ENCODE data around the gene BAHCC1.
A peak's percentile ranks its signal among the peaks of the same experiment; 100 is the strongest.

Gene BAHCC1

DNA sequence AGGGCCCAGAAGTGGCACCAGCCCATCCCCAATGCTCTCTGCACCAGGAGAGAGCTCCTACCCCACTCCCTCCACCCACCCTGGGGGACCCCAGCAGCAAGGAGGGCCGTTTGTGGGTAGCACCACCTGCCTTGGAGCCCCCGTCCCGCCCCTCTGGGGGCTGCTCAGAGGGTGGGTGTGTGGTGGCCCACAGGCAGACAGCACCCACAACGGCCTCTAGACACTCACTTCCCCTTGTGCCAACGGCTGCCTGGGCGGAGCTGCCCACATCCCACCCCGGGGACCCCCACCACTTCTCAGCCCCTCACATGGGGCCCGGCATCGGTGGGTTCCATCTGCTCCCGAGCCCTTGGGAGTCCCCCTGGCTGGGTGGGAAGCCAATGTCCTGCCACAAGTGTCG, 33.3 kb downstream of the BAHCC1 start:
- H3K9ac ChIP-seq (ENCODE audit: low read depth, low read length) = no peak overlapping the region

DNA sequence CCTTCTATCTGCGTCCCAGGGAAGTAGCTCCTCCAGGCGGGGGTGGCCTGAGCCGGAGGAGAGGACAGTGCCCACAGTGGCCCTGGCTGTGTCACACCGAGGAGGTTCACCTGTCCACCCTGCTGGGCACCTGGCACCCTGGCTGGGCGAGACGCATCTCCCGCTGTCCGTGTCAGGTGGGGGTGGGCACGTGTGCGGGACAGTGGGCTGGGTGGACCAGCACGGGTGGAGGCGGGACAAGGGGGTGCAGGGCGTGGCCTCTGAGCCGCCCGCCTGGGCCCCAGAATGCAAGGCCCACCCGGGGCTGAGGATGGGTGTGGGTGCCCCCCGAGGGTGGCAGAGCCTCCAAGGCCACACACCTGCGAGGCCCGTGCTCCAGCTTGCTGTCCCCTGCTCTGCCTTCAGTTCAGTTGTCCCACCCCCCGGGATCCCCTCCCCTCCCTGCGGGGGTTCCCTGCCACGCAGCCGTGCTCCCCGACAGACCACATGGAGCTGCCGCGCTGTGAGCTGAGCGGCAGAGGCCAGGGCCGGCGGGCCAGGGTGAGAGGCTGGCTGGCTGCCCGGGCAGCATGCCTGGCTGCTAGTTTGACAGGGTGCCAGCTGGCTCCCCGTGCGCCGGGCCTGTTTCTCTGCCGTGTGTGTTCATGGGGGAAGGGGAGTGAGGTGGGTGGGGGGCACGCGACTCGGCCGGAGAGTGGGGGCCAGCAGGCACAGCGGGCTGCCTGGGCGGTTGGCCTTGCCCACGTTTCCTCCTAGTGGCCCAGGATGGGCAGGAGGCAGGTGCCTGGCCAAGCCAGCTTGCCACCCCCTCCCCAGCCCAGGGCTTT, 33.9 kb downstream of the BAHCC1 start:
- Histone ChIP-seq H3K4me2 (ENCODE audit: low read length) (peak overlapping the region; percentile 40), H3K9ac (ENCODE audit: low read depth, low read length) (no peak overlapping the region), H3K27me3 (ENCODE audit: control insufficient read depth, insufficient read depth, low read length) (no peaks in the 10 kb centered on the region), H3K9me3 (replicated peaks; ENCODE audit: low read length) (no peaks in the 10 kb centered on the region), H3K4me3 (ENCODE audit: low read length) (no peak overlapping the region), H3K4me1 (ENCODE audit: control insufficient read depth, insufficient read depth, low read length) (peaks cover 46% of the 10 kb centered on the region), H3K36me3 (ENCODE audit: insufficient read depth, low read length) (no peaks in the 10 kb centered on the region)

More for the DNA sequence above, 33.3 kb downstream of the BAHCC1 start:
- H3K36me3 ChIP-seq (ENCODE audit: insufficient read depth, low read length) = no peaks in the 10 kb centered on the region
- peaks cover 46% of the 10 kb centered on the region for H3K4me1 ChIP-seq (ENCODE audit: control insufficient read depth, insufficient read depth, low read length)
- H3K4me3 ChIP-seq (ENCODE audit: low read length) = no peak overlapping the region
- H3K9me3 ChIP-seq (replicated peaks; ENCODE audit: low read length) = no peaks in the 10 kb centered on the region
- no peaks in the 10 kb centered on the region for H3K27me3 ChIP-seq (ENCODE audit: control insufficient read depth, insufficient read depth, low read length)
- H3K4me2 ChIP-seq (ENCODE audit: low read length) = peak overlapping the region; percentile 31

DNA sequence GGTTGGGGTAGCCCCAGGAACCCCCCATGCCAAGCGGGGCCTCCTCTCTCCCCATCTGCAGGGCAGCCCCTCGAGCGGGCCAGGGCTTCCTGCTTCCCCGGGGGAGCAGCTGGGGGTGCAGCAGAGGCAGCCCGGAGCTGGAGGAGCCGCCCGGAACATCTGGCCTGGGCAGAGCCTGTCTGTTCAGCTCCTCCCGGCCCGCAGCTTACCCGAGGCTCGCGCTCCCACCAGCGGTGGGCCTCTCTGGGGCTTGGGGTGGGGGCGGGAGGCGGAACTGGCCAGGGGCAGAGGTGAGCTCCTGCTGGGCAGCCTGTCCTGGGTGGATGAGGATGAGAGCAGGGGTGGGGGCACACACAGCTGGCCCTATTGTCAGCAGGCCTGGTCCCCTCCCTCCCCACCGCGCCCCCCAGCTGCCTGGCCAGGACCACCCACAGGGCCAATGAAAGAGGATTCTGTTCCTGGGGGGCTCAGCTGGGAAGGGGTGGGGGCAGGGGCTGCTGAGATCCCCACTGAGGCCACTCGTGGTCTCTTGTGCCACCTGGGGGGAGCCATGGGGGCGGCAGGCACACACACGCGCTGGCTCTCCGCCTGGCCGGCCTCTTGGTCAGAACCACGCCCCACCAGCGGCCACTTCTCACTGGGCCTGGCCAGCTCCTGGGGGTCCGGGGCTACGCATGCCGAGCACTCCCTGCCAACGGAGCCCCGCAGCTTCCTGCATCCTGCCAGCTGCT, 34.7 kb downstream of the BAHCC1 start:
- Histone ChIP-seq H3K36me3 (ENCODE audit: insufficient read depth, low read length) (no peaks in the 10 kb centered on the region), H3K4me1 (ENCODE audit: control insufficient read depth, insufficient read depth, low read length) (peaks cover 52% of the 10 kb centered on the region), H3K27me3 (ENCODE audit: control insufficient read depth, insufficient read depth, low read length) (no peaks in the 10 kb centered on the region), H3K4me2 (ENCODE audit: low read length) (peak overlapping the region; percentile 40), H3K9me3 (replicated peaks; ENCODE audit: low read length) (no peaks in the 10 kb centered on the region), H3K9ac (ENCODE audit: low read depth, low read length) (no peak overlapping the region), H3K4me3 (ENCODE audit: low read length) (no peak overlapping the region)

DNA sequence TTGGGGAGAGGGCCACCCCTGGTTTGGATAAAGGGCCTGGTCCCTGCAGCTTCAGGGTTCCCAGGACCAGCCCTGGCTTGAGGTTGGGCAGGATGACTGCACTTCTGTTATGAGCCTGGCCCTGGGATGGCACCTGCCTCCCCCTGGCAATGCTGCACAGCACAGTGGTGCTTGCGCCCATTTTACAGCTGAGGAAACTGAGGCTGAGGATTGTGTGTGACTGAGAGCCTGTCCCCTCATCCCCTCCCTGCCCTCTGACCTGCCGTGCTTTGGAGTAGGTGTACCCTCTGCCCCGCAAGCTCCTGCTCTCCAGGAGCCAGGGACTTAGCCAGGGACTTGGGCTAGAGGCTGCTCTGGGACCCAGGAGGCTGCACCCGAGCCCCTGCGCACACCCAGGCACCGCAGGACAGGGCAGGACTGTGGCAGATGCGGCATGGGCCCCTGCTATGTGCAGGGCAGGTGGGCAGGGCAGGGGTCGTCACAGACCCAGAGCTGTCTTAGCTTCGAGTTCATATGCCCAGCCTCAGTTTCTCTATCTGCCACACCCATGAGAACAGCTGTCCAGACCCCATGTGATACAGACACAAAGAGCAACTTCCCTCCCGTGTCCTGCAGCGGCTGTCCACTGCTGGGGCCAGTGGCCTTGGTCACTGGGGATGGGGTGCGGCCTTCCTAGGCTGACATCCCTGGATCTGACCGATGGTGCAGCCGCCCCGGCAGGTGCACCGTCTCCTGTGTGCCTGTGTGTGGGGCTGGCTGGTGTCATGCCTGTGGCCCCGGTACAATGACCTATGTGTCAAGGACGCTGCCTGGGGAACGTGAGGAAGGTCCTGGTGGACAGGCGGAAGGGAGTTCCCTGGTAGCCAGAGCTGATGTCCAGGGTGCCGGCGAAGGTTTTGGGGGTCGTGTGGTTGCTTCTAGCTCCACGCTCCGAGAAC, 36.6 kb downstream of the BAHCC1 start:
- no peaks in the 10 kb centered on the region for H3K27me3 ChIP-seq (ENCODE audit: control insufficient read depth, insufficient read depth, low read length)
- no peak overlapping the region for H3K4me2 ChIP-seq (ENCODE audit: low read length)
- H3K4me1 ChIP-seq (ENCODE audit: control insufficient read depth, insufficient read depth, low read length) = peaks cover 67% of the 10 kb centered on the region
- H3K9me3 ChIP-seq (replicated peaks; ENCODE audit: low read length) = no peaks in the 10 kb centered on the region
- H3K36me3 ChIP-seq (ENCODE audit: insufficient read depth, low read length) = no peaks in the 10 kb centered on the region
- no peak overlapping the region for H3K9ac ChIP-seq (ENCODE audit: low read depth, low read length)
- no peak overlapping the region for H3K4me3 ChIP-seq (ENCODE audit: low read length)

DNA sequence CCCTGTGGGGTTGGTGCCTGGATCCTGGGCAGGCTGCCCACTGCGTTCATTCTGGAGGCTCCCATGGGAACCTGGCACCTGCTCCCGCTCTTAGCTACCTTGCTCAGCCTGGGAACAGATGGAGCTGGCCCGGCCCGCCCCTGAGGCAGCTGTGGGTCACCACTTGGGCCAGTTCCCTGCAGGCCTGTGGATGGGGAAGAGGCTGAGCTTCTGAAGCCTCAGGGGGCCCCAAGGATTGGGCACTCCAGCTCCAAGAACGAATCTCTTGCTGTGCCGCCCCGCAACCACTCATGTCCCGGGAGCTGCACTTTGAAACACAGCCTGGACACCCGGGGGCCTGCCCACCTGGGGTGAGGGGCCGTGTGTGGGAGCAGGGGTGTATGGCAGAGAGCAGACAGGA, 37.7 kb downstream of the BAHCC1 start:
- Histone ChIP-seq H3K4me3 (ENCODE audit: low read length) (no peak overlapping the region), H3K36me3 (ENCODE audit: insufficient read depth, low read length) (no peaks in the 10 kb centered on the region), H3K27me3 (ENCODE audit: control insufficient read depth, insufficient read depth, low read length) (no peaks in the 10 kb centered on the region), H3K4me1 (ENCODE audit: control insufficient read depth, insufficient read depth, low read length) (peaks cover 67% of the 10 kb centered on the region), H3K9ac (ENCODE audit: low read depth, low read length) (no peak overlapping the region), H3K9me3 (replicated peaks; ENCODE audit: low read length) (no peaks in the 10 kb centered on the region), H3K4me2 (ENCODE audit: low read length) (no peak overlapping the region)

DNA sequence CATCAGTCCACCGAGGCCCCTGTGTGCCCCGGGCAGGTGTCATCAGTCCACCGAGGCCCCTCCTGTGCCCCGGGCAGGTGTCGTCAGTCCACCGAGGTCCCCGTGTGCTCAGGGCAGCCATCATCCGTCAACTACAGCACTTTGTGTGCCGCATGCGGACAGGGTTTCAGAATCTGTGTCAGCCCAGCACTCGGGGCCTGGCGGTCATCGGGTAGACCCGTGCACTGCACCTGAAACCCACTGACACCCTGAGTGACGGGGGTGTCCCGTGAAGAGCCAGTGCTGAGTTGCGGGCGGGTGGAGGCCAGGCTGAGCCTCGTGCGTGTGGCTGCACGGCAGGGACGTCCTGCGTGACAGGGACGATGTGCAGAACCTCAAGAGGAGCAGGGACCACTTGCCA, 38.4 kb downstream of the BAHCC1 start:
- Histone ChIP-seq H3K9ac (ENCODE audit: low read depth, low read length) (no peak overlapping the region), H3K4me3 (ENCODE audit: low read length) (no peak overlapping the region), H3K4me1 (ENCODE audit: control insufficient read depth, insufficient read depth, low read length) (peaks cover 61% of the 10 kb centered on the region), H3K4me2 (ENCODE audit: low read length) (no peak overlapping the region), H3K36me3 (ENCODE audit: insufficient read depth, low read length) (no peaks in the 10 kb centered on the region), H3K27me3 (ENCODE audit: control insufficient read depth, insufficient read depth, low read length) (no peaks in the 10 kb centered on the region), H3K9me3 (replicated peaks; ENCODE audit: low read length) (no peaks in the 10 kb centered on the region)

DNA sequence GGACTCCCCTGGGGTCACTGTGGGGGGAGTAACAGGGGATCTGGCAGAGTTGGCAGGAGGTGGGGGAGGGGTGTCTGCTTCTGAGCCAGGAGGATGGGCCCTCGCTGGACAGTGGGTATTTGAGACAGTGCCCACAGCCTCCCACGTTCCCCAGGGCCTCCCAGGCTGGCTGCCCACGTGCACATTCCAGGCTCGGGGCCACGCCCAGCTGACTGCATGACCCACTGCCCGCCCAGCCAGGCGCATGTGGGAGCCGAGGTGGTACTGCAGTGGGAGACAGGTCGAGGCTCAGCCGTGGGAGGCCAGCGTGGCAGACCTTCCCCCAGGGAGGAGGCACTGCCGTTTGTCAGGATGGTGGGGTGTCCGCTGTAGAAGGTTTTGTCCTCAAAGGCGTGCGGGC, 38.8 kb downstream of the BAHCC1 start:
- Histone ChIP-seq H3K4me1 (ENCODE audit: control insufficient read depth, insufficient read depth, low read length) (peaks cover 57% of the 10 kb centered on the region), H3K4me2 (ENCODE audit: low read length) (no peak overlapping the region), H3K9me3 (replicated peaks; ENCODE audit: low read length) (no peaks in the 10 kb centered on the region)

DNA sequence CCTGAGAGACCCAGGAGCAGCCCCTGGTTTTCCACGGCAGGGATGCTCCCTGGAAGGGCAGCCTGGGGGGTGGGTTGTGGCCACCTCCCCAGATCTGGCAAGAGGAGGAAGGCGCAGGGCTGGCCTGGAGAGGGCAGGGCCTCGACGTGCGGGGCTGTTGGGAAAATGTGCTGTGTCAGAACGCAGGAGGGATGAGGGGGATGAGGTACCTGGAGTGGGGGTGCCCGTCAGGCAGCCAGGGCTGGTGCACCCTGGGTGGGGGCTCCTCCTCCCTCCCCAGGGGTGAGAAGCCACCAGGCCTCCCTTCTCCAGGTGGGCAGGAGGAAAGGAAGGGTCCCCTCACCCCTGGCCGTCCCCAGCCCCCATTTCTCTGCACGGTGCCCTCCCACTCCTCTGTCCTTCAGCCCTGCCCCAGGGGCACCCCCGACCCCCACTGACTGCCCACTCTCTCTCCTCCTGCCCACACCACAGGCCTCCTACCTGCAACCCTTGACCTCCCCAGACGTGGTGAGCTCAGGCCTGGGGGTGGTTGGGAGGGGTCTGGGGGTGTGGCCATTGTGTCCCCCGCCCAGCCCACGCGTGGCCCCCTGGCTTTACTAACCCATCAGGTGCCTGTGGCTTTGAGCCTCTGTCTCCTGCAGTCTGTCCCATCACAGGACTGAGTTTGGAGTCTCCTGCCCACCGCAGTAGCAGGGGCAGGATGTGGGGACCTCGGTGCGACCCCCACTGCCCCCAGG, 39.6 kb downstream of the BAHCC1 start:
- Histone ChIP-seq H3K27me3 (ENCODE audit: control insufficient read depth, insufficient read depth, low read length) (no peaks in the 10 kb centered on the region), H3K9ac (ENCODE audit: low read depth, low read length) (peak overlapping the region; percentile 60), H3K4me1 (ENCODE audit: control insufficient read depth, insufficient read depth, low read length) (peaks cover 49% of the 10 kb centered on the region)

More for the DNA sequence above, 38.8 kb downstream of the BAHCC1 start:
- Histone ChIP-seq H3K27me3 (ENCODE audit: control insufficient read depth, insufficient read depth, low read length) (no peaks in the 10 kb centered on the region), H3K4me3 (ENCODE audit: low read length) (no peak overlapping the region), H3K9ac (ENCODE audit: low read depth, low read length) (no peak overlapping the region), H3K36me3 (ENCODE audit: insufficient read depth, low read length) (no peaks in the 10 kb centered on the region)

DNA sequence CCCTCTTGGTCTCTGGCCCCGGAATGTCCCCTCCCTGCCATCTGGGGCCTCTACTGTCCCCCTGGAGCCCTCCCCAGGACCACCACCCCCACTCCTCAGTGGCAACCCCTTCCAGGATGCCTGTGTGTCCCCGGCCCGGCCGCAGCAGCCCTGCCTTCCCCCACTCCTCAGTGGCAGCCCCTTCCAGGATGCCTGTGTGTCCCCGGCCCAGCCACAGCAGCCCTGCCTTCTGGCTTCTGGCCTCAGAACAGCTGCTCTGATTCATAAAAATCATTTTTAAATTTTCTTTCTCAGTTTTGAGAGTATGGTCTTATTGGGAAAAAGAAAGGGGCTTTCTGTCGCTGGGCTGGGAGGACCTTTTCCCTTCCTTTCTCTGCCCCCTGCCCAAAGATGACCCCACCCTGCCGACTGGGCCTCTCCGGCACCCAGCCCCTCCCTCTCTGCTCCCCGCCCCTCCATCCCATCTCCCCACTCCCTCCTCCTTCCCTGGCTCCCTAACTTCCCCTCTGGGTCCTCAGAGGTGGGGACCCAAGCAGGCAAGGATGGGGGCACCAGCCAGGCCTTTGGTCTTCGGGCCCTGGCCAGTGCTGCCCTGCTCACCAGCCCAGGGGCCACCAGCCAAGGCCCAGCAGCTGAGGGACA, 40.5 kb downstream of the BAHCC1 start:
- Histone ChIP-seq H3K9me3 (replicated peaks; ENCODE audit: low read length) (no peaks in the 10 kb centered on the region), H3K9ac (ENCODE audit: low read depth, low read length) (peak overlapping the region; percentile 67), H3K27me3 (ENCODE audit: control insufficient read depth, insufficient read depth, low read length) (no peaks in the 10 kb centered on the region), H3K4me3 (ENCODE audit: low read length) (no peak overlapping the region), H3K4me2 (ENCODE audit: low read length) (peak overlapping the region; percentile 29), H3K36me3 (ENCODE audit: insufficient read depth, low read length) (no peaks in the 10 kb centered on the region), H3K4me1 (ENCODE audit: control insufficient read depth, insufficient read depth, low read length) (peaks cover 43% of the 10 kb centered on the region)

More for the DNA sequence above, 39.6 kb downstream of the BAHCC1 start:
- H3K9me3 ChIP-seq (replicated peaks; ENCODE audit: low read length) = no peaks in the 10 kb centered on the region
- H3K4me3 ChIP-seq (ENCODE audit: low read length) = no peak overlapping the region
- H3K4me2 ChIP-seq (ENCODE audit: low read length) = no peak overlapping the region
- H3K36me3 ChIP-seq (ENCODE audit: insufficient read depth, low read length) = no peaks in the 10 kb centered on the region

DNA sequence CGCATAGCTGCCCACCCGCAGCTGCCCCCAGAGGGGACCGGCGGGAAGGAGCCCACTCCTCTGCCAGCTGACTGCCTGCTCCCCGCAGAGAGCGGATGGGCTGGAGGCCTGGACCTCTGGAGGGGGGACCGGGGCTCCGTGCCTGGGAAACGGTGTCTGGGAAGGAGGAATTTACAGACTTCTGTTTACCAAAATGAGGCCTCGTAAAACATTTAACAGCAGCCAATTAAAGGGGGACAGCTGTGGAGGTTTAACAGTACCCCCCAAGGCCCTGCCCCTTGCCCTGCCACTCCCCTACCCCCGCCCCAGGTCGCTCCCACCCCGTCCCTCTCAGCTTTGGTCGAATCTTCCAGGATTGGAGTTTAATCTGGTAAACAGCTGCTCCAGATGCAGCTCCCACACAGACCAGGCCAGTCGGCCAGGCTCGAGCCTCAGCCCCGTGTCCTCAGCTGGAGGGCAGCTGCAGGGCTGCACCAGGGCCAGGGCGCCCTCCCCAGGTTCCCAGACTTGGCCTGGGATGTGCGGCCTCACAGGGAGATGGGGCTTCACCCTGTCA, 41.1 kb downstream of the BAHCC1 start:
- peak overlapping the region; percentile 67 for H3K9ac ChIP-seq (ENCODE audit: low read depth, low read length)
- H3K9me3 ChIP-seq (replicated peaks; ENCODE audit: low read length) = no peaks in the 10 kb centered on the region
- peak overlapping the region; percentile 29 for H3K4me2 ChIP-seq (ENCODE audit: low read length)
- peaks cover 43% of the 10 kb centered on the region for H3K4me1 ChIP-seq (ENCODE audit: control insufficient read depth, insufficient read depth, low read length)
- no peak overlapping the region for H3K4me3 ChIP-seq (ENCODE audit: low read length)
- no peaks in the 10 kb centered on the region for H3K27me3 ChIP-seq (ENCODE audit: control insufficient read depth, insufficient read depth, low read length)
- no peaks in the 10 kb centered on the region for H3K36me3 ChIP-seq (ENCODE audit: insufficient read depth, low read length)

Data from skeletal muscle satellite cell (primary cell).